MCF 10A (cell line): ENCODE data around the gene ERBB3. TPM values are rescaled to one million over a fixed set of nuclear protein-coding genes. Genes with fewer than 3 reads are reported as not detected.

Experiments
- Bru-seq: library from RNA; stranded (reverse); fragments of 400-500 nt; gene quantifications from one replicate; lab custom pipeline; 2021; lab: Mats Ljungman, UMichigan
- BruChase-seq, 2 experiments: library from RNA; stranded (reverse); fragments of 400-500 nt; gene quantifications; one replicate each; lab custom pipeline; 2021; lab: Mats Ljungman, UMichigan
- BruUV-seq: library from RNA; stranded (reverse); fragments of 400-500 nt; replicated peaks from 2 replicates; lab custom pipeline; 2021; lab: Mats Ljungman, UMichigan
- CTCF ChIA-PET: fragments of 300-600 bp; sonication (Branson Sonifier 250); formaldehyde crosslinking; extraction: SDS; loops from one replicate; lab custom pipeline; 2021; ENCODE audit warnings: antibody characterized with exemption, inconsistent platforms; lab: Yijun Ruan, JAX
- POLR2A ChIA-PET: fragments of 300-600, 350-650 bp; sonication (Branson Sonifier 250); formaldehyde crosslinking; extraction: SDS; loops from one replicate; lab custom pipeline; 2020; ENCODE audit warnings: antibody characterized with exemption, inconsistent platforms; lab: Yijun Ruan, JAX
- DNase-seq: peaks from one replicate; pipeline ENCODE4 v3.0.0-alpha.2; 2018; ENCODE audit not compliant: unreplicated experiment
- H3K27ac Mint-ChIP-seq: one replicate; pipeline ENCODE4 v1.8.0; 2022; ENCODE audit warnings: mild to moderate bottlenecking, low read depth, mixed read lengths; ENCODE audit not compliant: unreplicated experiment
- H3K27me3 Mint-ChIP-seq: one replicate; pipeline ENCODE4 v1.8.0; 2022; ENCODE audit warnings: mixed read lengths; ENCODE audit not compliant: insufficient read depth, unreplicated experiment
- H3K36me3 Mint-ChIP-seq: one replicate; pipeline ENCODE4 v1.8.0; 2022; ENCODE audit warnings: mild to moderate bottlenecking, moderate library complexity, mixed read lengths; ENCODE audit not compliant: insufficient read depth, unreplicated experiment
- H3K4me1 Mint-ChIP-seq: one replicate; pipeline ENCODE4 v1.8.0; 2022; ENCODE audit warnings: mixed read lengths; ENCODE audit not compliant: insufficient read depth, unreplicated experiment
- H3K4me3 Mint-ChIP-seq: one replicate; pipeline ENCODE4 v1.8.0; 2022; ENCODE audit warnings: mild to moderate bottlenecking, moderate library complexity, mixed read lengths; ENCODE audit not compliant: unreplicated experiment
- H3K9me3 Mint-ChIP-seq: one replicate; pipeline ENCODE4 v1.8.0; 2022; ENCODE audit warnings: mixed read lengths; ENCODE audit not compliant: unreplicated experiment
- intact Hi-C: fragments of 100-400 bp; cut with micrococcal nuclease; formaldehyde crosslinking; loops from 2 replicates; pipeline ENCODE4 v1.14.1; 2022
- long read RNA-seq: library from polyadenylated mRNA; stranded (forward); transcript quantifications from one replicate; pipeline ENCODE4 v2.0.0, GENCODE V29; 2022
- total RNA-seq: library from RNA; stranded (reverse); gene quantifications from 2 replicates; pipeline ENCODE4 v1.2.3, GENCODE V29; 2022
- TF ChIP-seq, protein P1 (sequence below): fragments of 200-600 bp; IDR thresholded peaks from one replicate; pipeline ENCODE4 v1.8.0; 2022; ENCODE audit warnings: antibody characterized with exemption, mild to moderate bottlenecking; ENCODE audit not compliant: unreplicated experiment

ERBB3 gene
- total RNA-seq = 1.1 and 3.7 TPM in 2 replicates
- percentile 24 among the genes with signal in this experiment for Bru-seq, nascent RNA
- percentile 36 among the genes with signal in this experiment for BruChase-seq, experiment 1, labeled RNA remaining after a 6-hour chase
- BruChase-seq, experiment 2, labeled RNA remaining after a 2-hour chase = percentile 26 among the genes with signal in this experiment
- long read RNA-seq, partial matches to known transcripts = 0 of 2 reads
- long read RNA-seq, other reads (novel, unspliced or antisense) = 1 of 2 reads

DNA sequence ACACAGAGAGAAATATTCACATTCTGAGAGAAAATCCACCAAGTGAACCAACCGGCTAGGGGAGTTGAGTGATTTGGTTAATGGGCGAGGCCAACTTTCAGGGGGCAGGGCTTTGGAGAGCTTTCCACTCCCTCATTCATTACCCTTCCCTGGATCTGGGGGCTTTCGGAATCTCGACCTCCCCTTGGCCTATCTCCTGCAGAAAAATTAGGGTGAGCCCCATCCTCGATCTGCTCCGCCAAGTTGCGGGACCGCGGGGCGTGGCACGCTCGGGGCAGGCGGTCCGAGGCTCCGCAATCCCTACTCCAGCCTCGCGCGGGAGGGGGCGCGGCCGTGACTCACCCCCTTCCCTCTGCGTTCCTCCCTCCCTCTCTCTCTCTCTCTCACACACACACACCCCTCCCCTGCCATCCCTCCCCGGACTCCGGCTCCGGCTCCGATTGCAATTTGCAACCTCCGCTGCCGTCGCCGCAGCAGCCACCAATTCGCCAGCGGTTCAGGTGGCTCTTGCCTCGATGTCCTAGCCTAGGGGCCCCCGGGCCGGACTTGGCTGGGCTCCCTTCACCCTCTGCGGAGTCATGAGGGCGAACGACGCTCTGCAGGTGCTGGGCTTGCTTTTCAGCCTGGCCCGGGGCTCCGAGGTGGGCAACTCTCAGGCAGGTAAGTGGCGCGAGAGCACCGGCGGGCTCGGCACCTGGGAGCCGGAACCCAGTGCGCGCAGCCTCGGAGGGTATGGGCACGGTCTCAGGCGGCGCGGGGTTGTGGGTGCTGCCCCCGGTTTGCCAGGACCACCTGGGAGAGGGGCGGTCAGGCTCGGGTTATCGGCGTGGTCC is at the start of gene ERBB3:
Gene ERBB3 (plus strand): TSS at position 443 of the 833 bp plus-strand sequence. CDS start 136 bp downstream, at position 579.
- H3K9me3 Mint-ChIP-seq = no peaks in the 10 kb centered on the region
- CTCF ChIA-PET = interaction anchor here (0.6 to 2.5 kb wide), 20 partner anchors 12 to 260 kb away, joined by 3 to 12 read pairs (median 4); partner anchors contain the start of genes PA2G4, RPL41 and ZC3H10
- H3K36me3 Mint-ChIP-seq = no peaks in the 10 kb centered on the region
- no TSS peak for BruUV-seq
- H3K4me1 Mint-ChIP-seq = no peaks in the 10 kb centered on the region
- peak; percentile 89 for DNase-seq
- H3K4me3 Mint-ChIP-seq = peak within 1 kb of the TSS; percentile 87
- H3K27me3 Mint-ChIP-seq = no peaks in the 10 kb centered on the region
- POLR2A ChIA-PET = interaction anchor here (0.6 to 3.0 kb wide), 10 partner anchors 19 to 117 kb away, joined by 3 to 66 read pairs (median 6); partner anchors contain the start of genes ESYT1, PA2G4, RPL41 and SUOX
- H3K27ac Mint-ChIP-seq = no peak within 1 kb of the TSS
- TF ChIP-seq, protein P1, sequence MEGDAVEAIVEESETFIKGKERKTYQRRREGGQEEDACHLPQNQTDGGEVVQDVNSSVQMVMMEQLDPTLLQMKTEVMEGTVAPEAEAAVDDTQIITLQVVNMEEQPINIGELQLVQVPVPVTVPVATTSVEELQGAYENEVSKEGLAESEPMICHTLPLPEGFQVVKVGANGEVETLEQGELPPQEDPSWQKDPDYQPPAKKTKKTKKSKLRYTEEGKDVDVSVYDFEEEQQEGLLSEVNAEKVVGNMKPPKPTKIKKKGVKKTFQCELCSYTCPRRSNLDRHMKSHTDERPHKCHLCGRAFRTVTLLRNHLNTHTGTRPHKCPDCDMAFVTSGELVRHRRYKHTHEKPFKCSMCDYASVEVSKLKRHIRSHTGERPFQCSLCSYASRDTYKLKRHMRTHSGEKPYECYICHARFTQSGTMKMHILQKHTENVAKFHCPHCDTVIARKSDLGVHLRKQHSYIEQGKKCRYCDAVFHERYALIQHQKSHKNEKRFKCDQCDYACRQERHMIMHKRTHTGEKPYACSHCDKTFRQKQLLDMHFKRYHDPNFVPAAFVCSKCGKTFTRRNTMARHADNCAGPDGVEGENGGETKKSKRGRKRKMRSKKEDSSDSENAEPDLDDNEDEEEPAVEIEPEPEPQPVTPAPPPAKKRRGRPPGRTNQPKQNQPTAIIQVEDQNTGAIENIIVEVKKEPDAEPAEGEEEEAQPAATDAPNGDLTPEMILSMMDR = no peak
- intact Hi-C loops = loop anchor here (1.0 to 2.0 kb wide), 4 partner anchors 23 to 83 kb away; partner anchors contain the start of genes RPL41 and SUOX

DNA sequence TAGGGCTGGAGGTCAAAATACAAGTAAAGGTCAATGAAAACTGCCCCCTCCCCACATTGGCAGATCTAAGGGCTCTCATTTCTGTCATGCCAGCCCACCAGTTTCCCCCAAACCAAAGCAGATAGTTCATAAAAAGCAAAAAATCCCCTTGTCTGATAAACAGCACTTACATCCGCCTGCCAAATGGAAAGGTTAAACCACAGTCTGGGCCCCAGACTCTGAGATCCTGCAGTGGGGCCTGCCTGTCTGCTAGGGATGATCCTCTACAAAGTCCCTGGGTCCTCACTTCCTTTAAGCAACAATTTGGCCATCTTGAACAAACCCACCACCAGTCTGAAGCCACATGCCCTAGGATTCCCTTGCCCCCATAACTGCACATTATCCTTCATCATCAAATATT is 48.0 kb upstream of the ERBB3 start:
- Mint-ChIP-seq H3K27ac (no peak overlapping the region), H3K4me3 (no peak overlapping the region), H3K4me1 (peaks cover 11% of the 10 kb centered on the region), H3K9me3 (no peaks in the 10 kb centered on the region), H3K27me3 (no peaks in the 10 kb centered on the region), H3K36me3 (peaks cover 4% of the 10 kb centered on the region)
- TF ChIP-seq, protein P1 = no peak
- POLR2A ChIA-PET = interaction anchor here (0.9 kb wide), 1 partner anchor 9 kb away, joined by 4 read pairs; no protein-coding TSS in a partner anchor
- CTCF ChIA-PET = interaction anchor here (1.0 kb wide), 1 partner anchor 36 kb away, joined by 4 read pairs; no protein-coding TSS in a partner anchor
- intact Hi-C loops = no loop called here
- no peak for DNase-seq
- no TSS peak for BruUV-seq

DNA sequence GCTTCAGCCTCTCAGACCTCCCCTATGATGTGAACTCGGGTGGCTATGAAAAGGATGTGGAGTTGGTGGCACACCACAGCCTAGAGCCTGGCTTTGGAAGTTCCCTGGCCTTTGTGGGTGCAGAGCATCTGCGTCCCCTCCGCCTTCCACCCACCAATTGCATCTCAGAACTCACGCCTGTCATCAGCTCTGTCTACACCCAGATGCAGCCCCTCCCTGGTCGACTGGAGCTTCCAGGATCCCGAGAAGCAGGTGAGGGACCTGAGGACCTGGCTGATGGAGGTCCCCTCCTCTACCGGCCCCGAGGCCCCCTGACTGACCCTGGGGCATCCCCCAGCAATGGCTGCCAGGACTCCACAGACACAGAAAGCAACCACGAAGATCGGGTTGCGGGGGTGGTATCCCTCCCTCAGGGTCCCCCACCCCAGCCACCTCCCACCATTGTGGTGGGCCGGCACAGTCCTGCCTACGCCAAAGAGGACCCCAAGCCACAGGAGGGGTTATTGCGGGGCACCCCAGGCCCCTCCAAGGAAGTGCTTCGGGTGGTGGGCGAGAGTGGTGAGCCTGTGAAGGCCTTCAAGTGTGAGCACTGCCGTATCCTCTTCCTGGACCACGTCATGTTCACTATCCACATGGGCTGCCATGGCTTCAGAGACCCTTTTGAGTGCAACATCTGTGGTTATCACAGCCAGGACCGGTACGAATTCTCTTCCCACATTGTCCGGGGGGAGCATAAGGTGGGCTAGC is 45.2 kb upstream of the ERBB3 start:
- Mint-ChIP-seq H3K27ac (peak overlapping the region; percentile 82), H3K36me3 (no peaks in the 10 kb centered on the region), H3K9me3 (no peaks in the 10 kb centered on the region), H3K4me1 (no peaks in the 10 kb centered on the region), H3K27me3 (no peaks in the 10 kb centered on the region), H3K4me3 (no peak overlapping the region)
- BruUV-seq = no TSS peak
- DNase-seq = no peak
- intact Hi-C loops = no loop called here
- ChIA-PET CTCF (interaction anchor here (0.5 to 1.4 kb wide), 2 partner anchors 39 to 60 kb away, joined by 3 to 5 read pairs; no protein-coding TSS in a partner anchor), POLR2A (no interaction called here)
- TF ChIP-seq, protein P1 = no peak
